NCI-H2107 (cell line): ENCODE data around the gene SHMT1.
"Not testable (repeated sequence)": the region's sequence is repeated elsewhere in the genome, so short reads cannot be mapped to it uniquely, and the experiment has no call there.

Source experiments
- DNase-seq: peaks from one replicate; lab custom pipeline; 2025; lab: John Stamatoyannopoulos, UW

SHMT1 gene

GRCh38 chr17:18378205-18378505, 14.8 kb upstream of the SHMT1 start:
- DNase-seq, result no peak

DNA sequence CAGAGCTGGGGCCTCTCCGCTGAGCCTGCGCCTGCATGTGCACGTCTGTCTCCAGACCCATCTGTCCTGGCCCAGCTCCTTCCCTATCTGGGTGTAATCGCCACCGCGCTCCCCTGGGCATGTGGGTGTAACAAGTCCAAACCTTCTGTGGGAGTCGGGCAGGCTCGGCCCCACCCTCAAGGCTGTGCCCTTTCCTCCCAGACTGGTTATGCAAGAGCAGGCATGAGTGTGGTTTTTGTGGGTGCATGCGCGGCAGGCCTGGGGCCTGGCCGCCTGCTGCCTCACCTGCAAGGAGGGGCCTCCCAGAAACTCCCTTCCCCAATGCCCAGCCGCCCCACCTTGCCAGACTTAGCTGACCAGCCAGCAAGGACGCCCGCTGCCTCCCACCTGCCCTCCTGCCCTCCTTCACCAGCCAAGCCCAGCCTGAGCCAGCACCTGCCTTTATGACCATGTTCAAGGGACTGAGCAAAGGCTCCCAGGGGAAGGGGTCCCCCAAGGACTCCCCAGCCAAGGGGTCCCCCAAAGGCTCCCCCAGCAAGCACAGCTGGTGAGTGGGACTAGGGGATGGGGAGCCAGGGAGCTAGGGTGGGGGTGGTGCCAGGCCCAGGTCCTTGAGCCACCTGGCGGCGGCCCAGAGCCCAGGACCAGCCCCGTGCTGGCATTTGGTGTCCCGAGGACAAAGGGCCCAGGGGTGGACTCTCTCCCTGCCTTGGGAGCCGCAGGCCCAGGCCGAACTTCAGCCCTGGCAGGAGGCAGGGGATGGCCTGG, 14.3 kb upstream of the SHMT1 start, which contains the start of gene EVPLL:
EVPLL (plus strand) TSS at position 342 of the 768 bp plus-strand sequence. CDS start 3,160 bp downstream, outside the sequence.
- no peak for DNase-seq

- DNase-seq, result no peak
Measured at GRCh38 chr17:18374216-18374615, 10.9 kb upstream of the SHMT1 start.

DNA sequence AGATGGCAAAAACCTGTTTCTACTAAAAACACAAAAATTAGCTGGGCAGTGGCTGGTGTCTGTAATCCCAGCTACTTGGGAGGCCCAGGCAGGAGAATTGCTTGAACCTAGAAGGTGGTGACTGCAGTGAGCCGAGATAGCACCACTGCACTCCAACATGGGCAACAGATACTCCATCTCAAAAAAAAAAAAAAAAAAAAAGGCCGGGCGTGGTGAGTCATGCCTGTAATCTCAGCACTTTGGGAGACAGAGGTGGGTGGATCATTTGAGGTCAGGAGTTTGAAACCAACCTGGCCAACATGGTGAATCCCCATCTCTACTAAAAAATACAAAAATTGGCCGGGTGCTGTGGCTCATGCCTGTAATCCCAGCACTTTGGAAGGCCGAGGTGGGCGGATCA, 9.8 kb upstream of the SHMT1 start:
- DNase-seq, result not testable (repeated sequence)

DNA sequence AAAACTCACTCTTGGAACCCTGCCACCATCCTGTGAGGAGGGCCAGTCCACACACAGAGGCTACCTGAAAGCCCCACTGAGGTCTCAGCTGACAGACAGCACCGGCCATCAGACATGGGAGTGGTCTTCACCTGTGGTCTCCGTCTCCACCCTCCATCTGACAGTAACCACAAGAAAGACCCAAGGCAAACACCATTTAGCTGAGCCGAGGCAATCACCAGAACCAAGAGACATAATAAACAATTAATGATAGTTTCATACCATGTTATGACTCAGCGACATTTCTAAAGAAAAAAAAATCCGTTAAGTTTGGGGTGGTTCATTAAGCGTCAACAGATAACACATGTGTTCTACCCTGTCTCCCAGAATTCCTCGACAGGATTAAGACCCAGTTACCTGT, 8.1 kb upstream of the SHMT1 start:
- no peak for DNase-seq

GRCh38 chr17:18370761-18371160, 7.4 kb upstream of the SHMT1 start:
- DNase-seq, result no peak

DNA sequence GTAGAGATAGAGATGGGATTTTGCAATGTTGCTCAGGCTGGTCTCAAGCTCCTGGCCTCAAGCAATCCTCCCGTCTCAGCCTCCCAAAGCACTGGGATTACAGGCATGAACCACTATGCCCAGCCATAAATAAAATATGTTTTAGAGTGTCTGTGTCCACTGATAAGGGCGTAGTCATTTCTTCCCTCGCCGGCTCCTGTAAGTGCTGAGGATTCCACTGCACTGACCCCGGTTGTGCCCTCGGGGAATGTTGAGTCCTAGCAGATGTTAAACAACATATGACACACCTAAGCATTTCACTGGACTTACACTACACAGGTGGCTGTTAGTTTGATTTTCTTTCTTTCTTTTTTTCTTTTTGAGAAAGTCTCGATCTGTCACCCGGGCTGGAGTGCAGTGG, 5.6 kb upstream of the SHMT1 start:
- DNase-seq, result no peak

DNA sequence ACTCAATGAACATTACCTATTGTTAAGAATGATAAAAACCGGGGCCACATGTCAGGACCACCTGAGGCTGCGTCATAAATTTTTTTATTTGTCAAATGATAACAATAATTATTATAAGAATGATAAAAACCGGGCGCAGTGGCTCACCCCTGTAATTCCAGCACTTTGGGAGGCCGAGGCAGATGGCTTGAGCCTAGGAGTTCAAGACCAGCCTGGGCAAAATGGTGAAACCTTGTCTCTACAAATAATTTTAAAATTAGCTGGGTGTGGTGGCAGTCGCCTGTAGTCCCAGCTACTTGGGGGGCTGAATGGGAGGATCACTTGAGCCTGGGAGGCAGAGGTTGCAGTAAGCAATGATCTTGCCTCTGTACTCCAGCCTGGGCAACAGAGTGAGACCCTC, 816 bp upstream of the SHMT1 start:
- DNase-seq, result no peak

GRCh38 chr17:18362698-18363100, 651 bp downstream of the SHMT1 start:
- no peak for DNase-seq

GRCh38 chr17:18361837-18362697, 1.3 kb downstream of the SHMT1 start:
- no peak for DNase-seq

DNA sequence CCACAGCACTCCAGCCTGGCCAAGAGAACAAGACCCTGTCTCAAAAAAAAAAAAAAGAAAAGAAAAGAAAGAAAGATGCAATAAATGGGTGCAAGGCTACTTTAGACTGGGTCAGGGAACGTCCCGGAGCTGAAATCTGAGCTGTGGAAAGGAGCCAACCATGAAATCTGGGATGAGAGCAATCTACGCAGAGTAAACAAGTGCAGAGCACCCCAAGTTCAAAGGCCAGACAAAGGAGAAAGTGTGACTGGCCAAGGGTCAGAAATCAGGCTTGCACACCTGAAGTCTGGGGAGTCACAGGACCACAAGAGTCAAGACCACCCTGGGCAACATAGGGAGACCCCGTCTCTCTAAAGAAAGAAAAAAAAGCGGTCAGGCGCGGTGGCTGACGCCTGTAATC, 2.8 kb downstream of the SHMT1 start:
- DNase-seq, result no peak

DNA sequence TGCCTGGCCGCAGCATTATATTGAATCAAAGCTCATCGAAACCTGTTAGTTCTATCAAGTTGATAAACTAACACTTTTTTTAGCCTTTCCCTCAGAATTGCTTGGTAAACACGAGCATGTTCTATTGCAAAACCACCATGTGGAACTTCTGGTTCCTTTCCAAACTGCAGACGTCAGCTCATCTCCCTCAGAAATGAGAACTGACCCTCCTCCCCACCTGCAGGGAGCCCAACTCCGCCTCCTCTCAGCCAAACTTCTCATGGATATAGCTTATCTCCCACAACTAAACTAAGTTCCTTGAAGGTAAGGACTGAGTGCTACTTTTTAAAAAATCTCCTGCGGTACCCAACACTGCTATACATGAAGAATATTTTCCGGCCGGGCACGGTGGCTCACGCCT, 6.7 kb downstream of the SHMT1 start:
- no peak for DNase-seq

DNA sequence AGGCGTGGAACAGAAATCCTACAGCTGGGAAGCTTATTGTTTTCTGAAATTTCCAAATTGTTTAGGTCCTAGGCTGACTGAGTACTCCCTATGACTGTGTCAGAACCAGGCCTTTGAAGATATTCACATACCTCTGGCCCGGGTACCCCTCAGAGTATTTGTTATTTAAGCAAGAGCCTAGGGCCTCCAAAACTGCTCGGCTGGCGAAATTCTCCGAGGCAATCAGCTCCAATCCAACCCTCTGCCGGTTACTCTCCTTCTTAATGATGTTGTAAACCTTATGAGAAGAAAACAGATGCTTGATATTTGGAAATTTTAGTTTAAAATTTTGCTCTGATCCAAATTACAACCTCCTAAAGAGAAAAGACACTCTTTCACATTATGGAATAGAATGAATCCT, 9.8 kb downstream of the SHMT1 start:
- no peak for DNase-seq

DNA sequence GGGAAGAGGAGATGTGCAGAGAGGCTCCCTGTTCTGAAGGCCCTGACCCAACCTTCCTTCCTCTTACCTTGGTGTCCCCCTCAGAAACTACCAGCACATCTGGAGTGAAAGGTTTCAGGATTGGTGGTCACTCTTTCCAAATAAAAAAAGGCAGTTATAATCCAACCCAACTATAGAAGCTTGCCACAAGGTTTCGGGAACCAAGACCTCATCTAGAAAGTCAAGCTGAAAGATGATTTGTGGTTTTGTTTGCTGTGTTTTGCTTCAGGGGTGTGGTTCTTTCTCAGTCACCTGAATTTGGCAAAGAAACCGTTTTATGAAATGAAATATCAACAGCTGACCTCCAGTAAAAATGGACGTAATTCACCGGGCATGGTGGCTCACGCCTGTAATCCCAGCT, 19.3 kb downstream of the SHMT1 start:
- no peak for DNase-seq

GRCh38 chr17:18339933-18340332, 23.4 kb downstream of the SHMT1 start:
- no peak for DNase-seq

DNA sequence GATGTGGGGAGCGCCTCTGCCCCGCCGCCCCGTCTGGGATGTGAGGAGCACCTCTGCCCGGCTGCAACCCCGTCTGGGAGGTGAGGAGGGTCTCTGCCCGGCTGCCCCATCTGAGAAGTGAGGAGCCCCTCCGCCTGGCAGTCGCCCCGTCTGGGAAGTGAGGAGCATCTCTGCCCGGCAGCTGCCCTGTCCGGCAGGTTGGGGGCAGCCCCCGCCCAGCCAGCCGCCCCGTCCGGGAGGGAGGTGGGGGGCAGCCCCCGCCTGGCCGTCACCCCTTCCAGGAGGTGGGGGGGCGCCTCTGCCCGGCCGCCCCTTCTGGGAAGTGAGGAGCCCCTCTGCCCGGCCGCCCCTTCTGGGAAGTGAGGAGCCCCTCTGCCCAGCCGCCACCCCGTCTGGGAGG, 25.2 kb downstream of the SHMT1 start:
- not testable (repeated sequence) for DNase-seq

DNA sequence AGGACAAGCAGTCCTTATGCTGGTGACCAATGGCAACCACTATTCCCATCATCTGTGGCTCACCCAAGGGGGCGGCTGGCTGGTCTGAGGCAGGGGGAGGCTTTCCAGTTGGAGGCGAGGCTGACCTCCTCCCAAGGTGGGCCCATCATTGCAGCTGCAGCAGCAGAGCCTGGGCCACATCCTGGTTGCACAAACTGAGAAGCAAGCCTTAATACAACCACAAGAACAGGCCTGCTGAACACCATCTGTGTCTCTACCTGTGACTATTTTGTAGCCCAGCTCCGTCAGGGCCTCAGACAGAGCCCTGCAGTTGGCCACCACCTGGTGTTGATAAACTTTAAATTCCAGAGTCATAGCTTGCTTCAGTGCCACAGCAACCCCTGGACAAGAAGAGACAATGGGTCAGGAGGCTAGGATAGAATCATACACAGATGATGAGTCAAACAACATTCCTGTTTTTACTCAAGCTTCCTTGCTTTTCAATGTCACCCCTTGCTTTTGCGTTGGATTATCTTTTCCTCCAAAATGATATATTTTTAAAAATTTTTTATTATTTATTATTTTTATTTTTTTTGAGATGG, 30.4 kb downstream of the SHMT1 start:
- DNase-seq, result no peak

DNA sequence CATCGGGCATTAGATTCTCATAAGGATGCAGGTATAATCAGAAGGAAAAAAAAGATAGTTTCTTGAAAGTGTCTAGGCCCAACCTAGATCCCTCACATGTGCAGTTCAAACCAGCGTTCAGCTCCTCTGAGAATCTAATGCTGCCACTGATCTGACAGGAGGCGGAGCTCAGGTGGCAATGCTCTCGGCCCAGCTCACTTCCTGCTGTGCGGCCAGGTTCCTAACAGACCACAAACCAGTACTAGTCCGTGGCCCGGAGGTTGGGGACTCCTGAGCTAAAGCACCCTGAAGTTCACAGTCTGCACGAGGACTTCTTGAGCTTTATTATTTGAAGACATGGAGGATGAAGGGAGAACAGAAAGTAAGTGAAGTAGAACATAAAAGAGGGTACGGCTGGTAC, 31.5 kb downstream of the SHMT1 start:
- no peak for DNase-seq

GRCh38 chr17:18328643-18329204, 34.6 kb downstream of the SHMT1 start:
- no peak for DNase-seq

DNA sequence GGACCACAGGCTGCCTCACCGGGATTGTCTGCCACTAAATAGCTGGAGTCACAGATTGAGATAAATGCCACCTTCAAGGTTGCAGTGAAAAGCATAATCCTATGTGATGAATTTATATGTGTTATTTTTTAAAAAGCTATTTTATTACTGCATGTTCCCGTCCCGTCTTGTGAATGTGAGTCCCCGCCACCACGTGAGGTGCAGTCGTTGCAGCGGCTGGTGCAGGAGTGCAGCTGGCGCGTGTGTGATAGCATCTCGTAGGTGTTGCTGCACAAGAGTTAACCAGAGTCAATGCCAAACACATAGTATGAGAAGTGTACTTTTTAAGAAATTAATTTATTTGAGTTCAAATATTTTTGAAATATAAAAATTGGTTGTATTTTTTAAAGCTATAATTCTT, 35.8 kb downstream of the SHMT1 start:
- DNase-seq, result no peak

- DNase-seq, result no peak
Measured at GRCh38 chr17:18327093-18327492, 36.3 kb downstream of the SHMT1 start.

- DNase-seq, result no peak
Measured at GRCh38 chr17:18326572-18326971, 36.8 kb downstream of the SHMT1 start.

DNA sequence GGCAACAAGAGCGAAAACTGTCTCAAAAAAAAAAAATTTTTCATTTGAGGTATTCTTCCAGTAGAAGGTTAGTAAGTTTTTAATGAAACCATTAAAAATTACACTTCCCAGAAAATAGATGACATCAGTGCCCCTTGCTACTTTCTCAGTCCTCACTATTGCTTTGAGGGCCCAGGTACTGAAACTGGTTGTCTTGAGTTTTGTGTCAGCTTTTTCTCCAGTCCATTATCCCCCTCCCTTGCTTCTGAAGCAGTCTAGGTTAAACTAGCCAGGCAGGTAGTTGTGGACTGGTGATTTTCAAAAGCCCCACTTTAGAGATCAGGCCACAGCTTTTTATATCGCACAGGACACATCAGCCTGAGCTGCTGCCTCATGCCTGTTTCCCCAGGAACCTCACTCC, 37.3 kb downstream of the SHMT1 start:
- no peak for DNase-seq
